Vagina (tissue), 2 donors: ENCODE results near the gene ERFE. TPM values are rescaled to one million over a fixed set of nuclear protein-coding genes. Genes with fewer than 3 reads are reported as not detected.

ENCODE experiments used
- DNase-seq, 2 donors: peaks; one replicate each; pipeline ENCODE4 v3.0.0-alpha.2; 2017; ENCODE audit errors: extremely low spot score in 2 of 2
- H3K27ac ChIP-seq: fragments of 200-600 bp; sonication (generic); one replicate; pipeline ENCODE4 v1.5.1; 2019
- H3K27me3 ChIP-seq: fragments of 200-600 bp; sonication (generic); one replicate; pipeline ENCODE4 v1.5.1; 2019
- H3K36me3 ChIP-seq, 2 donors: fragments of 200-600 bp; sonication (generic); one replicate each; pipeline ENCODE4 v1.5.1; 2017 to 2019
- H3K4me1 ChIP-seq: fragments of 200-600 bp; sonication (generic); one replicate; pipeline ENCODE4 v1.5.1; 2019
- H3K4me3 ChIP-seq, 2 donors: fragments of 200-600 bp; sonication (generic); 1 replicate in 1 of 2; 2 replicates in 1 of 2; pipeline ENCODE4 v1.5.1; 2016 to 2019
- H3K9me3 ChIP-seq: fragments of 200-600 bp; sonication (generic); one replicate; pipeline ENCODE4 v1.5.1; 2019
- CTCF ChIP-seq, 3 experiments: fragments of 450-650 bp in 2 of 3; fragments of 200-600 bp in 1 of 3; sonication (generic) in 1 of 3; IDR thresholded peaks; one replicate each; pipeline ENCODE4 v1.5.1; 2017 to 2019; ENCODE audit warnings: antibody characterized with exemption in 3 of 3, mild to moderate bottlenecking in 2 of 3, moderate library complexity in 2 of 3
- POLR2A ChIP-seq, 2 donors: fragments of 450-650 bp; IDR thresholded peaks; one replicate each; pipeline ENCODE4 v1.6.1; 2017; ENCODE audit warnings: antibody characterized with exemption in 2 of 2, mild to moderate bottlenecking in 2 of 2, moderate library complexity in 2 of 2
- POLR2AphosphoS5 ChIP-seq, 2 donors: sonication (generic); formaldehyde crosslinking; IDR thresholded peaks; one replicate each; pipeline ENCODE4 v1.9.0; 2017; ENCODE audit warnings: antibody characterized with exemption in 2 of 2, mild to moderate bottlenecking in 2 of 2, low read depth in 1 of 2; ENCODE audit not compliant: insufficient read depth in 1 of 2
- intact Hi-C: fragments of 100-400 bp; cut with DNase I; formaldehyde crosslinking; loops from one replicate; pipeline ENCODE4 v1.15.1; 2023
- total RNA-seq: library from RNA; depleted of rRNA; stranded (reverse); fragments of >200 nt; gene quantifications from one replicate; pipeline ENCODE4 v1.2.3, GENCODE V29; 2016

Gene ERFE
- total RNA-seq, 1 donor from 2014 or later: not detected

DNA sequence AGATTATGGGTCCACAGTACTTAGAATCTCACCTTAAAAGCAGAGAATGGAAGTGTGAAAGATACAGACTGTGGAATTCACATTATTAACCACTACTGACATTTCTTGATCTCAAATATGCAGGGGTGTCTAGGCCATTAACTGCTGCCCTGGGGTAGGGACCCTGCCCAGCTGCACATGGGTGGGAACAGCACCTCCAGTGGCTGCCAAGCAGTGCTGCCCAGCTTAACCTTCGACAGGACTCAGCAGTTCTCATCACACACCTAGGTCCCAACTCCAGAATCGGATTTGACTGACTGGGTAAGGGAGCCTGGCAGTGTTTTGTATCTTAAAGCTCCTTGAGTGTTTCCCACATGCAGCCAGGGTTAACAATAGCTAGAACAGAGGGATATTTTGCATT is 14.9 kb downstream of the ERFE start:
- Histone ChIP-seq H3K9me3 (no peaks in the 10 kb centered on the region), H3K27me3 (no peaks in the 10 kb centered on the region), H3K27ac (no peak overlapping the region), H3K4me1 (peaks cover 22% of the 10 kb centered on the region), H3K4me3 (no peak overlapping the region), H3K36me3 (peaks cover 0 to 68% of the 10 kb centered on the region in 2 donors)
- DNase-seq: no peak
- no peak for TF ChIP-seq POLR2AphosphoS5 (IDR thresholded peaks at IDR 0.05; ENCODE audit: insufficient read depth in 1 of 2, low read depth in 1 of 2)
- no peak for TF ChIP-seq POLR2A (IDR thresholded peaks at IDR 0.05)
- TF ChIP-seq CTCF (IDR thresholded peaks at IDR 0.05): no peak
- intact Hi-C loops: no loop called here

DNA sequence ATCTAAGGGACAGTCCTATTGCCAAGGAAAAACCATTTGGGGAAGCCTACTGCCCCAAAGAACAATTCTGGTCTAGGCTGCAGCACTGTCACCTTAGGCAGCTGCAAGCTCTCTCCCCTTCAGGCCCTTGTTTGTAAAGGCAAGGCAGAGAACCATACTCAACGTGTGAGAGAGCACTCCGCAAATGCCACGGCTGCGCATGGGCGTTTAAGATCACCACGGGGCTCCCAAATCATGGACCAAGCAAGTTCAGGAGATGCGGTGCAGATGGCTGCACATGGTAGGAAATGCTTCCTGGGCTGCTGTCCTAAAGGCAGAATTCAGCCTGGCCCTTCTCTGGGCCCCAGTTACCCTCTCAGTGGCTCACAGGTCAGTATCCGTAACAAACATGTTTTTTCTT is 15.5 kb downstream of the ERFE start:
- peaks cover 18% of the 10 kb centered on the region for H3K4me1 ChIP-seq
- H3K27ac ChIP-seq: no peak overlapping the region
- no peak for DNase-seq
- H3K9me3 ChIP-seq: no peaks in the 10 kb centered on the region
- no peak overlapping the region for H3K4me3 ChIP-seq
- TF ChIP-seq CTCF (IDR thresholded peaks at IDR 0.05) (no peak), POLR2A (IDR thresholded peaks at IDR 0.05) (no peak), POLR2AphosphoS5 (IDR thresholded peaks at IDR 0.05; ENCODE audit: insufficient read depth in 1 of 2, low read depth in 1 of 2) (no peak)
- intact Hi-C loops: no loop called here
- H3K36me3 ChIP-seq: peaks cover 0 to 74% of the 10 kb centered on the region in 2 donors
- no peaks in the 10 kb centered on the region for H3K27me3 ChIP-seq

DNA sequence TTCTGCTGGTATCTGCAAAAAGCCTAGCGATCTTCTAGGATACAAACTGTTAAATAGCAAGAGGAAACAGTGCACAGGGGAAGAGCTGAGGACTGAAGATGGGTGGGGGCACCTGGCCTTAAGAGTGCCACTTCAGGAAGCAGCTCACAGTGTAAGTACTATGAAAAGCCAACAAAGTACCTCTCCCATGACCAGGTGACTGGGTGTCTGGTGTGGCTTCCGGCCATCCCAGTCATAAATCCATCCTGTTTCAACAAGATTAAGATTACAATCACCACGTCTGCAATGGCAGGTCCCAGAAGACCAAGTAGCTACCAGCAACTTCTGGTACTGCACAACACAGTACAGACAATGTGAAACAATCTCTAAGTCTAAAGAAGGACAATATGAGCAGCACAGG is 15.9 kb downstream of the ERFE start:
- H3K27me3 ChIP-seq: no peaks in the 10 kb centered on the region
- no peak for DNase-seq
- no peak overlapping the region for H3K4me3 ChIP-seq
- TF ChIP-seq POLR2A (IDR thresholded peaks at IDR 0.05): no peak
- no peak for TF ChIP-seq POLR2AphosphoS5 (IDR thresholded peaks at IDR 0.05; ENCODE audit: insufficient read depth in 1 of 2, low read depth in 1 of 2)
- no peak for TF ChIP-seq CTCF (IDR thresholded peaks at IDR 0.05)
- peaks cover 0 to 76% of the 10 kb centered on the region in 2 donors for H3K36me3 ChIP-seq
- H3K4me1 ChIP-seq: peaks cover 14% of the 10 kb centered on the region
- no peak overlapping the region for H3K27ac ChIP-seq
- no peaks in the 10 kb centered on the region for H3K9me3 ChIP-seq
- intact Hi-C loops: no loop called here

GRCh38 chr2:238176613-238177012 is 17.8 kb downstream of the ERFE start:
- intact Hi-C loops: no loop called here
- Histone ChIP-seq H3K27ac (no peak overlapping the region), H3K36me3 (peaks cover 0 to 82% of the 10 kb centered on the region in 2 donors), H3K4me1 (no peaks in the 10 kb centered on the region), H3K4me3 (no peak overlapping the region), H3K27me3 (no peaks in the 10 kb centered on the region), H3K9me3 (no peaks in the 10 kb centered on the region)
- TF ChIP-seq CTCF (IDR thresholded peaks at IDR 0.05) (no peak), POLR2A (IDR thresholded peaks at IDR 0.05) (no peak), POLR2AphosphoS5 (IDR thresholded peaks at IDR 0.05; ENCODE audit: insufficient read depth in 1 of 2, low read depth in 1 of 2) (no peak)
- no peak for DNase-seq

DNA sequence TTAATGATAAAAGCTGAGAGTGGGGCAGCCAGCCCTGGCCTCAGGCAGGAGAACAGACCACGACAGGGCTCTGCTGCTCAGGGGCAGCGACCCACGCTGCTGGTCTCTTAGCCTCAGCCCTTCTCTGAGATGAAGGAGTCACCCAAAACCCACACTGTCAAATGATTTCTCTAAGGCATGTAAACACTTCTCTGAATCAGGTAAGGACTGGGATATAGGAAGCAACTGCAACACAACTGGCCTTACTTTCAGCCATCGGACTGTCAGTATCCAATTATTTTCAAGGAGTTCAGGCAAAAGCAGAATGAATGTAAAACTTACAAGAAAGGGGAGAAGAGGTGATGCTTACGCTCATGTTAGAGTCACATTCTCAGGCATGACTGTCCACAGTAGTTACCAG is 21.8 kb downstream of the ERFE start:
- no peaks in the 10 kb centered on the region for H3K27me3 ChIP-seq
- TF ChIP-seq POLR2AphosphoS5 (IDR thresholded peaks at IDR 0.05; ENCODE audit: insufficient read depth in 1 of 2, low read depth in 1 of 2) (no peak), CTCF (IDR thresholded peaks at IDR 0.05) (no peak), POLR2A (IDR thresholded peaks at IDR 0.05) (no peak)
- H3K4me1 ChIP-seq: no peaks in the 10 kb centered on the region
- no peak overlapping the region for H3K4me3 ChIP-seq
- intact Hi-C loops: no loop called here
- DNase-seq: no peak
- H3K36me3 ChIP-seq: peaks cover 0 to 89% of the 10 kb centered on the region in 2 donors
- H3K9me3 ChIP-seq: no peaks in the 10 kb centered on the region
- no peak overlapping the region for H3K27ac ChIP-seq
